IMR-90 (cell line): Measurements from ENCODE around the gene KLHL2.
"Not testable (repeated sequence)": the region's sequence is repeated elsewhere in the genome, so short reads cannot be mapped to it uniquely, and the experiment has no call there.

Source experiments
- CTCF ChIP-seq: conservative IDR thresholded peaks from 2 replicates; pipeline ENCODE4 v1.5.1; 2012; ENCODE audit warnings: mild to moderate bottlenecking, low read depth, low read length, improper control_type of control experiment
- POLR2A ChIP-seq: IDR thresholded peaks from 2 replicates; pipeline ENCODE4 v1.6.1; 2012; ENCODE audit warnings: mild to moderate bottlenecking, low read depth, low read length
- RAD21 ChIP-seq: IDR thresholded peaks from 2 replicates; pipeline ENCODE4 v1.6.1; 2012; ENCODE audit warnings: low read length, improper control_type of control experiment
- RFX5 ChIP-seq: IDR thresholded peaks from 2 replicates; pipeline ENCODE4 v1.8.0; 2012; ENCODE audit warnings: low read depth, mild to moderate bottlenecking, low read length, moderate library complexity
- SMC3 ChIP-seq: fragments of 150-350 bp; IDR thresholded peaks from 2 replicates; pipeline ENCODE4 v1.6.1; 2016; ENCODE audit warnings: low read depth, mild to moderate bottlenecking, antibody characterized with exemption, low read length, moderate library complexity

DNA sequence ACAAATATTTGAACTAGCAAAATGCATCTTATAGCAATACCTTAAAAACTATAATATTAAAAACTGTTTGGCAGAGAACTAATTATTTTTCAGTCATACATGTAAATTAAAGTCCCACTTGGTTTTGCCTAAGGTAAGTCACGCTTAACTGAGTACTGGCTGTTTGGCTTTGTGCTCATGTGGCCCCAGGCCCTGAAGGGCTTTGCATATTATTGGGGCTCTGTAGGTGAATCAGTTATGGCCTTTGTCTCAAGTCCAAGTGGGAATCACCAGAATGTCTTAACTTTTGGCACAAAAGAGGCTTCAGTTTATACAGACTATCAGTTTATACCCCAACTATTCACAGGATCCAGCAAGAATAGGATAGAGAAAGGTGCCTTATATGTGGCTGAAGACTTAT, 29.5 kb downstream of the KLHL2 start:
- not testable (repeated sequence) for TF ChIP-seq SMC3, POLR2A, CTCF, RAD21, RFX5
